Measurements from ENCODE around the gene MICAL3.

The MICAL3 gene

DNA sequence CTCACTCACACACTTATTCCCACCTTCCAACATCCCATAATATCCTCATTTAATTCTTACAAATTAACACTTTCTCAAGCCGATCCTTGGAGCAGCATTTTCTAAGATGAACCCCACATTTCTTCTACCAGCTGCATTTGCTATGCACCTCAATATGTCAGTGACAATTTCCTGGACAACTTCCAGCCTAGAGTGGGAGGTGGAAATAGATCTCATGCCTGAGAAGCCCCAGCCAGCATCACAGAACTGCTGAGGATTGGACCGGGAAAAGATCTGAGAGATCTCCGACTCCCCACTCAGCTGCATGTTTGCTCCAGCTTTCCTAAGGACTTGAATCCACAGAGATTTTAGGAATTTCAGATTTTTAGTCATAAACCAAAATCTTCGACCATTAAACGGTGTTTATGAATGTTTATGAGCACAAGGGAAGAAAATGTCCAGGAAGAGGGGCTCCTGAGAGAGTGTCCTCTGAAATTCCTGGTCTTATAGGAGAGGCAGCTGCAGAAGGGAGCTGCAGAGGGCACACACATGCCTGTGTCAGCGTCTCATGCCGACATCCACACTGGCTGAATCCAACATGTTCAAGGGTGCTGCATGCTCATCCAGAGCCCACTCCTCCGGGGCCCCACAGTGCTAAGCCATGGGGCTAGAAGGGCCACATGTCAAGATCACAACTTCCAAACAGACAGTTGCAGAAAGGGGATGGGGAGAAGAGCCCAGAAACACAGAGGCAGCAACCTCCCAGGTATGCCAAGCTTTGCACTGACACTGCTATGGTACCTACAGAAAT is 68.6 kb downstream of the MICAL3 start:
- peaks cover 6% of the 10 kb centered on the region for H3K4me1 ChIP-seq (ENCODE audit: insufficient read depth, poor library complexity, severe bottlenecking)
- H3K27ac ChIP-seq (ENCODE audit: poor library complexity, severe bottlenecking), result no peak overlapping the region
- H3K9me3 ChIP-seq (ENCODE audit: severe bottlenecking), result no peaks in the 10 kb centered on the region
- ATAC-seq (ENCODE audit: low read depth) (no peak), DNase-seq (ENCODE audit: low spot score) (no peak)
- no peak overlapping the region for H3K4me3 ChIP-seq (ENCODE audit: severe bottlenecking)
- H3K27me3 ChIP-seq (ENCODE audit: insufficient read depth, poor library complexity, severe bottlenecking), result no peaks in the 10 kb centered on the region
- H3K36me3 ChIP-seq (ENCODE audit: low read depth), result no peaks in the 10 kb centered on the region
- TF ChIP-seq, protein P1, sequence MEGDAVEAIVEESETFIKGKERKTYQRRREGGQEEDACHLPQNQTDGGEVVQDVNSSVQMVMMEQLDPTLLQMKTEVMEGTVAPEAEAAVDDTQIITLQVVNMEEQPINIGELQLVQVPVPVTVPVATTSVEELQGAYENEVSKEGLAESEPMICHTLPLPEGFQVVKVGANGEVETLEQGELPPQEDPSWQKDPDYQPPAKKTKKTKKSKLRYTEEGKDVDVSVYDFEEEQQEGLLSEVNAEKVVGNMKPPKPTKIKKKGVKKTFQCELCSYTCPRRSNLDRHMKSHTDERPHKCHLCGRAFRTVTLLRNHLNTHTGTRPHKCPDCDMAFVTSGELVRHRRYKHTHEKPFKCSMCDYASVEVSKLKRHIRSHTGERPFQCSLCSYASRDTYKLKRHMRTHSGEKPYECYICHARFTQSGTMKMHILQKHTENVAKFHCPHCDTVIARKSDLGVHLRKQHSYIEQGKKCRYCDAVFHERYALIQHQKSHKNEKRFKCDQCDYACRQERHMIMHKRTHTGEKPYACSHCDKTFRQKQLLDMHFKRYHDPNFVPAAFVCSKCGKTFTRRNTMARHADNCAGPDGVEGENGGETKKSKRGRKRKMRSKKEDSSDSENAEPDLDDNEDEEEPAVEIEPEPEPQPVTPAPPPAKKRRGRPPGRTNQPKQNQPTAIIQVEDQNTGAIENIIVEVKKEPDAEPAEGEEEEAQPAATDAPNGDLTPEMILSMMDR (IDR thresholded peaks at IDR 0.05; ENCODE audit: poor library complexity, severe bottlenecking), result no peak

DNA sequence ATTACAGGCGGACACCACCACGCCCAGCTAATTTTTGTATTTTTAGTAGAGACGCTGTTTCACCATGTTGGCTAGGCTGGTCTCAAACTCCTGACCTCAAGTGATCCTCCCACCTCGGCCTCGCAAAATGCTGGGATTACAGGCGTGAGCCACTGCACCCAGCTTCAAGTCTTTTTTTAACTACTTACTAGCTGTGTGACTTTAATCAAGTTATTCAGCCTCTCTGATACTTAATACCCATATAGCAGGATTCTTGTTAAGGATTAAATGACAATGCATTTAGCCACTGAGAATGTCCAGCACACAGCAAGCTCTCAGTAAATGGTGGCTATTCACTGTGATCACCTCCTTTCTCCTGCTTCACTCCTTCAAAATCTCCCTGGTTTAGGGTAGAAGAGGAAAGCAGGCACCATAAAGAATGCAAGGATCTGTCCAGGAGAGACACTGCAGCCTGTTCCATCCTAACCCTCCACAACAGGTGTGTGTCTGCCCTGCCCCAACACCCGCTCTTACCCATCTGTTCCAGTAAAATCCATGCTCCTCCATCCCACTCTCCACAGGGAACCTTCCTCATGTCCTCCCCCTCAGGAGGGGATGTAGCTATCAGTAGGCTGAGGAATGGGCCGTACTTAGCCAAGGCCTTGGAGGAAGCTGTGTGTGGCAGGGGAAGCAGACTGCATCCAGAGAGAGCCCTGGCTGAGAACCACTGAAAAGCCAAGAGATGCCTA is 69.3 kb downstream of the MICAL3 start:
- Histone ChIP-seq H3K4me3 (ENCODE audit: severe bottlenecking) (no peak overlapping the region), H3K36me3 (ENCODE audit: low read depth) (no peaks in the 10 kb centered on the region), H3K27me3 (ENCODE audit: insufficient read depth, poor library complexity, severe bottlenecking) (no peaks in the 10 kb centered on the region), H3K9me3 (ENCODE audit: severe bottlenecking) (no peaks in the 10 kb centered on the region), H3K27ac (ENCODE audit: poor library complexity, severe bottlenecking) (no peak overlapping the region), H3K4me1 (ENCODE audit: insufficient read depth, poor library complexity, severe bottlenecking) (peaks cover 12% of the 10 kb centered on the region)
- DNase-seq (ENCODE audit: low spot score) (no peak), ATAC-seq (ENCODE audit: low read depth) (no peak)
- TF ChIP-seq, protein P1 (IDR thresholded peaks at IDR 0.05; ENCODE audit: poor library complexity, severe bottlenecking), result no peak

DNA sequence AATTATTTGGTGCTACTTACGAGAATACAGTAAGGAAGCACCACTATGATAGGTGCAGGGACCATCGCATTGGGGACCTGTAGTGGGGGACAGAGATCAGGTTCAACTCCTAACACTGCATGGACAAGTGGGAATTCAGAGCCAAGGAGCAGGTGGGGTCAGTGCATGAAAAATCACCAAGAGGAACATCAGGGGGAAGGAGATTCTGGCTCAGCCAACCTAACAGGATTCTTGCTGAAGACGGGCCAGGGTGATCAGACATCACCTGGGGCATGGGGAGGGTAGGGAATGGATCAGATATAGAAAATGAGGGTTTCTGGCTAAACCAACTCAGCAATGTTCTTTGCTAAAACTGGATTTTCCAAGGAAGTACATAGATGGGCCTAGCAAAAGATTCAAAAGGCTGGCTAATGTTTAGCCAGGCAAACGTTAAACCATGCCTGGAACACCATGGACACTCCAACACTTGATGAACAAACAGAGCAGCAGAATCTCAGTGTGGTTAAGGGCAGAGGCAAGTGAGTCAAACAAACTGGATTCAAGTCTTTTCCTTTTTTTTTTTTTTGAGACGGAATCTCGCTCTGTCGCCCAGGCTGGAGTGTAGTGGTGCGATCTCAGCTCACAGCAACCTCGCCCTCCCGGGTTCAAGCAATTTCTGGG is 70.0 kb downstream of the MICAL3 start:
- TF ChIP-seq, protein P1 (IDR thresholded peaks at IDR 0.05; ENCODE audit: poor library complexity, severe bottlenecking), result no peak
- ATAC-seq (ENCODE audit: low read depth) (no peak), DNase-seq (ENCODE audit: low spot score) (no peak)
- Histone ChIP-seq H3K9me3 (ENCODE audit: severe bottlenecking) (no peaks in the 10 kb centered on the region), H3K4me3 (ENCODE audit: severe bottlenecking) (no peak overlapping the region), H3K36me3 (ENCODE audit: low read depth) (no peaks in the 10 kb centered on the region), H3K4me1 (ENCODE audit: insufficient read depth, poor library complexity, severe bottlenecking) (peaks cover 18% of the 10 kb centered on the region), H3K27ac (ENCODE audit: poor library complexity, severe bottlenecking) (no peak overlapping the region), H3K27me3 (ENCODE audit: insufficient read depth, poor library complexity, severe bottlenecking) (no peaks in the 10 kb centered on the region)

DNA sequence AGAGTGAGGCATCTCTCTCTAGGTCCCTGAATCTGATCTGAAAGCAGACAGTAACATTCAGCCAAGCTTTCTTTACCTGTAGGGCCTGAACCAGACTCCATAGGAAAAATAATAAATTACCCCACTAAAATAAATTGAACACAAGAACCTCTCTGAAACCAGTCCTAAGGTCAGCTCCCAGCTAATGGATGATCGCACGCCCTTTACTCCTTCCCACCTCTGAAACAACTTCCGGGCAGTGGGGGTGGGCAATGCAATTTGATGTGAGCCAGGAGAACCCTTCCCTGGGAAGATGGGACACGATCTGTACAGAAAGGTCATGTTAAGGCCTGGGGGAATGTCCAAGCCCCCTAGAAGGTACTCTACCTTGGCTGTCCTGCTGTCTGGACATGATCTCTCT is 71.2 kb downstream of the MICAL3 start:
- ATAC-seq (ENCODE audit: low read depth) (no peak), DNase-seq (ENCODE audit: low spot score) (no peak)
- no peaks in the 10 kb centered on the region for H3K36me3 ChIP-seq (ENCODE audit: low read depth)
- no peaks in the 10 kb centered on the region for H3K27me3 ChIP-seq (ENCODE audit: insufficient read depth, poor library complexity, severe bottlenecking)
- no peak overlapping the region for H3K4me3 ChIP-seq (ENCODE audit: severe bottlenecking)
- no peak overlapping the region for H3K27ac ChIP-seq (ENCODE audit: poor library complexity, severe bottlenecking)
- no peaks in the 10 kb centered on the region for H3K9me3 ChIP-seq (ENCODE audit: severe bottlenecking)
- peaks cover 26% of the 10 kb centered on the region for H3K4me1 ChIP-seq (ENCODE audit: insufficient read depth, poor library complexity, severe bottlenecking)
- TF ChIP-seq, protein P1 (IDR thresholded peaks at IDR 0.05; ENCODE audit: poor library complexity, severe bottlenecking), result no peak
